ENCODE data around the gene POT1.

Gene POT1

GRCh38 chr7:124781907-124782734 is 147.5 kb downstream of the POT1 start:
- Mint-ChIP-seq H3K4me3 (no peak overlapping the region), H3K4me1 (peaks cover 25% of the 10 kb centered on the region), H3K27ac (peak overlapping the region; percentile 44), H3K9me3 (no peaks in the 10 kb centered on the region), H3K27me3 (ENCODE audit: low read depth, poor library complexity) (no peaks in the 10 kb centered on the region), H3K36me3 (ENCODE audit: low read depth) (no peaks in the 10 kb centered on the region)
- TF ChIP-seq, protein P1, sequence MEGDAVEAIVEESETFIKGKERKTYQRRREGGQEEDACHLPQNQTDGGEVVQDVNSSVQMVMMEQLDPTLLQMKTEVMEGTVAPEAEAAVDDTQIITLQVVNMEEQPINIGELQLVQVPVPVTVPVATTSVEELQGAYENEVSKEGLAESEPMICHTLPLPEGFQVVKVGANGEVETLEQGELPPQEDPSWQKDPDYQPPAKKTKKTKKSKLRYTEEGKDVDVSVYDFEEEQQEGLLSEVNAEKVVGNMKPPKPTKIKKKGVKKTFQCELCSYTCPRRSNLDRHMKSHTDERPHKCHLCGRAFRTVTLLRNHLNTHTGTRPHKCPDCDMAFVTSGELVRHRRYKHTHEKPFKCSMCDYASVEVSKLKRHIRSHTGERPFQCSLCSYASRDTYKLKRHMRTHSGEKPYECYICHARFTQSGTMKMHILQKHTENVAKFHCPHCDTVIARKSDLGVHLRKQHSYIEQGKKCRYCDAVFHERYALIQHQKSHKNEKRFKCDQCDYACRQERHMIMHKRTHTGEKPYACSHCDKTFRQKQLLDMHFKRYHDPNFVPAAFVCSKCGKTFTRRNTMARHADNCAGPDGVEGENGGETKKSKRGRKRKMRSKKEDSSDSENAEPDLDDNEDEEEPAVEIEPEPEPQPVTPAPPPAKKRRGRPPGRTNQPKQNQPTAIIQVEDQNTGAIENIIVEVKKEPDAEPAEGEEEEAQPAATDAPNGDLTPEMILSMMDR (IDR thresholded peaks at IDR 0.05), result no peak
- DNase-seq, result no peak

DNA sequence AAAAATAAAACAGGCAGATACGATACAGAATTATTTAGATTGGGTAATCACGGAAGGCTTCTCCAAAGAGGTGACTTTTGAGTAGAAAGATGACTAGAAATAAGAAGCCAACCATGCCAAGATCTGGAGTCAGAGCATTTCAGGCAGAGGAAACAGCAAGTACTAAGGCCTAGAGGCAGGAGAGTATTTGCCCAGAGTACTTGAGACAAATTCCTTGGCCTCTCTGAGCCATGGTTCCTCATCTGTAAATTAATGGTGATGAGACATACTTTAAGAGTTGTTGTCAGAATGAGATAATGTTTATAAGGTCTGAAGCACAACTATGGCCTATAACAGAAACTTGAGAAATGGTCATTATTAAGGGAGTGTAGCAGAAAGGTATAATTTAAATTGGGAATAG is 148.2 kb downstream of the POT1 start:
- H3K9me3 Mint-ChIP-seq, result no peaks in the 10 kb centered on the region
- no peaks in the 10 kb centered on the region for H3K27me3 Mint-ChIP-seq (ENCODE audit: low read depth, poor library complexity)
- no peak for DNase-seq
- H3K27ac Mint-ChIP-seq, result peak overlapping the region; percentile 44
- TF ChIP-seq, protein P1 (IDR thresholded peaks at IDR 0.05), result no peak
- H3K4me1 Mint-ChIP-seq, result peaks cover 25% of the 10 kb centered on the region
- no peaks in the 10 kb centered on the region for H3K36me3 Mint-ChIP-seq (ENCODE audit: low read depth)
- no peak overlapping the region for H3K4me3 Mint-ChIP-seq

DNA sequence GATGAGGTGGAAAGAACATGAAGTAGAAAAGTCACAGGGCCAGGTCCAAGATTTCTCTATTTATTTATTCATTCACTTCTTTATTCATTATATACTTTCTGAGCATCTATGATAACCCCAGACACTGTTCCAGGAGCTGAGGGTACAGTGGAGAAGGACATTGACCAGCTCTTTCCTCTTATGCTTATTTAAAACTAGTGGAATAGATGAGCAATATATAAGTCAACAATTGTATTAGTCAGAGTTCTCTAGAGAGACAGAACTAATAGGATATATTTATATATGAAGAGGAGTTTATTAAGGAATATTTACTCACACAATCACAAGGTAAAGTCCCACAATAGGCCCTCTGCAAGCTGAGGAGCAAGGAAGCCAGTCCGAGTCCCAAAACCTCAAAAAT is 149.0 kb downstream of the POT1 start:
- no peak for DNase-seq
- TF ChIP-seq, protein P1 (IDR thresholded peaks at IDR 0.05), result no peak
- peaks cover 21% of the 10 kb centered on the region for H3K4me1 Mint-ChIP-seq
- no peak overlapping the region for H3K4me3 Mint-ChIP-seq
- no peaks in the 10 kb centered on the region for H3K9me3 Mint-ChIP-seq
- H3K27me3 Mint-ChIP-seq (ENCODE audit: low read depth, poor library complexity), result no peaks in the 10 kb centered on the region
- no peaks in the 10 kb centered on the region for H3K36me3 Mint-ChIP-seq (ENCODE audit: low read depth)
- no peak overlapping the region for H3K27ac Mint-ChIP-seq

- Mint-ChIP-seq H3K27me3 (ENCODE audit: low read depth, poor library complexity) (no peaks in the 10 kb centered on the region), H3K36me3 (ENCODE audit: low read depth) (no peaks in the 10 kb centered on the region), H3K27ac (no peak overlapping the region), H3K4me3 (no peak overlapping the region), H3K4me1 (peaks cover 21% of the 10 kb centered on the region), H3K9me3 (no peaks in the 10 kb centered on the region)
- no peak for DNase-seq
- TF ChIP-seq, protein P1 (IDR thresholded peaks at IDR 0.05), result no peak
Measured at GRCh38 chr7:124780056-124780455, 149.6 kb downstream of the POT1 start.

DNA sequence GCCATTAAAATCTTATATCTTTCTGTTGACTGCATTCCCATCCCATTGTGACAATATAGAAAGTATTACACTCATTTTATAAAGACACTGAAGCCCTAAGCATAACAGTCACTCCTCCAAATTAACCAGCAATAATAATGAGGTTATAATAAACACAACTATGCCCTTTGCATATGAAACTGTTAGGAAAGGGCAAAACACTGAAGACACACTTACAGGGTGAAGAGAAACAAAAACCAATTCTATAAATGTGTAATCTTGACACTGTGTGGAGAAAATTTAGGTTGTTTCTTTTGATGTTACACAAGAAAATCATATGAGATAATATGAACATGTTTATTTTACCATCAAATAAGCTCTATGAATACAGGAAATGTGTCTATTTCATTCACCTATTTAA is 150.0 kb downstream of the POT1 start:
- H3K36me3 Mint-ChIP-seq (ENCODE audit: low read depth), result no peaks in the 10 kb centered on the region
- H3K4me3 Mint-ChIP-seq, result no peak overlapping the region
- no peak for DNase-seq
- H3K27me3 Mint-ChIP-seq (ENCODE audit: low read depth, poor library complexity), result no peaks in the 10 kb centered on the region
- TF ChIP-seq, protein P1 (IDR thresholded peaks at IDR 0.05), result no peak
- no peak overlapping the region for H3K27ac Mint-ChIP-seq
- H3K9me3 Mint-ChIP-seq, result no peaks in the 10 kb centered on the region
- H3K4me1 Mint-ChIP-seq, result peaks cover 21% of the 10 kb centered on the region

- H3K27ac Mint-ChIP-seq, result no peak overlapping the region
- no peaks in the 10 kb centered on the region for H3K36me3 Mint-ChIP-seq (ENCODE audit: low read depth)
- no peak overlapping the region for H3K4me3 Mint-ChIP-seq
- TF ChIP-seq, protein P1 (IDR thresholded peaks at IDR 0.05), result no peak
- H3K4me1 Mint-ChIP-seq, result peaks cover 21% of the 10 kb centered on the region
- H3K9me3 Mint-ChIP-seq, result no peaks in the 10 kb centered on the region
- H3K27me3 Mint-ChIP-seq (ENCODE audit: low read depth, poor library complexity), result no peaks in the 10 kb centered on the region
- DNase-seq, result no peak
Measured at GRCh38 chr7:124779194-124779593, 150.4 kb downstream of the POT1 start.

Measured in nephron progenitor cell (in vitro differentiated cells).